ENCODE results near the gene FBXW7. TPM values are rescaled to one million over a fixed set of nuclear protein-coding genes. Genes with fewer than 3 reads are reported as not detected.

Gene FBXW7
- total RNA-seq, 1 experiment from 2014 or later: 23.0 TPM

GRCh38 chr4:152516156-152516555, 19.7 kb downstream of the FBXW7 start (continued):
- TF ChIP-seq, protein P1, sequence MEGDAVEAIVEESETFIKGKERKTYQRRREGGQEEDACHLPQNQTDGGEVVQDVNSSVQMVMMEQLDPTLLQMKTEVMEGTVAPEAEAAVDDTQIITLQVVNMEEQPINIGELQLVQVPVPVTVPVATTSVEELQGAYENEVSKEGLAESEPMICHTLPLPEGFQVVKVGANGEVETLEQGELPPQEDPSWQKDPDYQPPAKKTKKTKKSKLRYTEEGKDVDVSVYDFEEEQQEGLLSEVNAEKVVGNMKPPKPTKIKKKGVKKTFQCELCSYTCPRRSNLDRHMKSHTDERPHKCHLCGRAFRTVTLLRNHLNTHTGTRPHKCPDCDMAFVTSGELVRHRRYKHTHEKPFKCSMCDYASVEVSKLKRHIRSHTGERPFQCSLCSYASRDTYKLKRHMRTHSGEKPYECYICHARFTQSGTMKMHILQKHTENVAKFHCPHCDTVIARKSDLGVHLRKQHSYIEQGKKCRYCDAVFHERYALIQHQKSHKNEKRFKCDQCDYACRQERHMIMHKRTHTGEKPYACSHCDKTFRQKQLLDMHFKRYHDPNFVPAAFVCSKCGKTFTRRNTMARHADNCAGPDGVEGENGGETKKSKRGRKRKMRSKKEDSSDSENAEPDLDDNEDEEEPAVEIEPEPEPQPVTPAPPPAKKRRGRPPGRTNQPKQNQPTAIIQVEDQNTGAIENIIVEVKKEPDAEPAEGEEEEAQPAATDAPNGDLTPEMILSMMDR (IDR thresholded peaks at IDR 0.05): no peak
- TF ChIP-seq ZNF671 (CRISPR knock-in tag; IDR thresholded peaks at IDR 0.05): no peak
- TF ChIP-seq CREM (CRISPR knock-in tag; IDR thresholded peaks at IDR 0.05): no peak
- TF ChIP-seq GABPB1 (CRISPR knock-in tag; IDR thresholded peaks at IDR 0.05): no peak
- TF ChIP-seq, protein P2, sequence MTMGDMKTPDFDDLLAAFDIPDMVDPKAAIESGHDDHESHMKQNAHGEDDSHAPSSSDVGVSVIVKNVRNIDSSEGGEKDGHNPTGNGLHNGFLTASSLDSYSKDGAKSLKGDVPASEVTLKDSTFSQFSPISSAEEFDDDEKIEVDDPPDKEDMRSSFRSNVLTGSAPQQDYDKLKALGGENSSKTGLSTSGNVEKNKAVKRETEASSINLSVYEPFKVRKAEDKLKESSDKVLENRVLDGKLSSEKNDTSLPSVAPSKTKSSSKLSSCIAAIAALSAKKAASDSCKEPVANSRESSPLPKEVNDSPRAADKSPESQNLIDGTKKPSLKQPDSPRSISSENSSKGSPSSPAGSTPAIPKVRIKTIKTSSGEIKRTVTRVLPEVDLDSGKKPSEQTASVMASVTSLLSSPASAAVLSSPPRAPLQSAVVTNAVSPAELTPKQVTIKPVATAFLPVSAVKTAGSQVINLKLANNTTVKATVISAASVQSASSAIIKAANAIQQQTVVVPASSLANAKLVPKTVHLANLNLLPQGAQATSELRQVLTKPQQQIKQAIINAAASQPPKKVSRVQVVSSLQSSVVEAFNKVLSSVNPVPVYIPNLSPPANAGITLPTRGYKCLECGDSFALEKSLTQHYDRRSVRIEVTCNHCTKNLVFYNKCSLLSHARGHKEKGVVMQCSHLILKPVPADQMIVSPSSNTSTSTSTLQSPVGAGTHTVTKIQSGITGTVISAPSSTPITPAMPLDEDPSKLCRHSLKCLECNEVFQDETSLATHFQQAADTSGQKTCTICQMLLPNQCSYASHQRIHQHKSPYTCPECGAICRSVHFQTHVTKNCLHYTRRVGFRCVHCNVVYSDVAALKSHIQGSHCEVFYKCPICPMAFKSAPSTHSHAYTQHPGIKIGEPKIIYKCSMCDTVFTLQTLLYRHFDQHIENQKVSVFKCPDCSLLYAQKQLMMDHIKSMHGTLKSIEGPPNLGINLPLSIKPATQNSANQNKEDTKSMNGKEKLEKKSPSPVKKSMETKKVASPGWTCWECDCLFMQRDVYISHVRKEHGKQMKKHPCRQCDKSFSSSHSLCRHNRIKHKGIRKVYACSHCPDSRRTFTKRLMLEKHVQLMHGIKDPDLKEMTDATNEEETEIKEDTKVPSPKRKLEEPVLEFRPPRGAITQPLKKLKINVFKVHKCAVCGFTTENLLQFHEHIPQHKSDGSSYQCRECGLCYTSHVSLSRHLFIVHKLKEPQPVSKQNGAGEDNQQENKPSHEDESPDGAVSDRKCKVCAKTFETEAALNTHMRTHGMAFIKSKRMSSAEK (CRISPR knock-in tag; IDR thresholded peaks at IDR 0.05; ENCODE audit: borderline replicate concordance): no peak
- no peak for TF ChIP-seq MYBL2 (CRISPR knock-in tag; IDR thresholded peaks at IDR 0.05)
- TF ChIP-seq, protein P3, sequence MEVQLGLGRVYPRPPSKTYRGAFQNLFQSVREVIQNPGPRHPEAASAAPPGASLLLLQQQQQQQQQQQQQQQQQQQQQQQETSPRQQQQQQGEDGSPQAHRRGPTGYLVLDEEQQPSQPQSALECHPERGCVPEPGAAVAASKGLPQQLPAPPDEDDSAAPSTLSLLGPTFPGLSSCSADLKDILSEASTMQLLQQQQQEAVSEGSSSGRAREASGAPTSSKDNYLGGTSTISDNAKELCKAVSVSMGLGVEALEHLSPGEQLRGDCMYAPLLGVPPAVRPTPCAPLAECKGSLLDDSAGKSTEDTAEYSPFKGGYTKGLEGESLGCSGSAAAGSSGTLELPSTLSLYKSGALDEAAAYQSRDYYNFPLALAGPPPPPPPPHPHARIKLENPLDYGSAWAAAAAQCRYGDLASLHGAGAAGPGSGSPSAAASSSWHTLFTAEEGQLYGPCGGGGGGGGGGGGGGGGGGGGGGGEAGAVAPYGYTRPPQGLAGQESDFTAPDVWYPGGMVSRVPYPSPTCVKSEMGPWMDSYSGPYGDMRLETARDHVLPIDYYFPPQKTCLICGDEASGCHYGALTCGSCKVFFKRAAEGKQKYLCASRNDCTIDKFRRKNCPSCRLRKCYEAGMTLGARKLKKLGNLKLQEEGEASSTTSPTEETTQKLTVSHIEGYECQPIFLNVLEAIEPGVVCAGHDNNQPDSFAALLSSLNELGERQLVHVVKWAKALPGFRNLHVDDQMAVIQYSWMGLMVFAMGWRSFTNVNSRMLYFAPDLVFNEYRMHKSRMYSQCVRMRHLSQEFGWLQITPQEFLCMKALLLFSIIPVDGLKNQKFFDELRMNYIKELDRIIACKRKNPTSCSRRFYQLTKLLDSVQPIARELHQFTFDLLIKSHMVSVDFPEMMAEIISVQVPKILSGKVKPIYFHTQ (CRISPR knock-in tag; IDR thresholded peaks at IDR 0.05): no peak
- no peak for TF ChIP-seq E2F4 (CRISPR knock-in tag; IDR thresholded peaks at IDR 0.05; ENCODE audit: borderline replicate concordance, low read depth)
- no peak for TF ChIP-seq GRHL2 (CRISPR knock-in tag; IDR thresholded peaks at IDR 0.05; ENCODE audit: insufficient replicate concordance, severe bottlenecking)
- TF ChIP-seq, protein P4, sequence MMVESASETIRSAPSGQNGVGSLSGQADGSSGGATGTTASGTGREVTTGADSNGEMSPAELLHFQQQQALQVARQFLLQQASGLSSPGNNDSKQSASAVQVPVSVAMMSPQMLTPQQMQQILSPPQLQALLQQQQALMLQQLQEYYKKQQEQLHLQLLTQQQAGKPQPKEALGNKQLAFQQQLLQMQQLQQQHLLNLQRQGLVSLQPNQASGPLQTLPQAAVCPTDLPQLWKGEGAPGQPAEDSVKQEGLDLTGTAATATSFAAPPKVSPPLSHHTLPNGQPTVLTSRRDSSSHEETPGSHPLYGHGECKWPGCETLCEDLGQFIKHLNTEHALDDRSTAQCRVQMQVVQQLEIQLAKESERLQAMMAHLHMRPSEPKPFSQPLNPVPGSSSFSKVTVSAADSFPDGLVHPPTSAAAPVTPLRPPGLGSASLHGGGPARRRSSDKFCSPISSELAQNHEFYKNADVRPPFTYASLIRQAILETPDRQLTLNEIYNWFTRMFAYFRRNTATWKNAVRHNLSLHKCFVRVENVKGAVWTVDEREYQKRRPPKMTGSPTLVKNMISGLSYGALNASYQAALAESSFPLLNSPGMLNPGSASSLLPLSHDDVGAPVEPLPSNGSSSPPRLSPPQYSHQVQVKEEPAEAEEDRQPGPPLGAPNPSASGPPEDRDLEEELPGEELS (CRISPR knock-in tag; IDR thresholded peaks at IDR 0.05): no peak
- TF ChIP-seq HMGA2 (CRISPR knock-in tag; IDR thresholded peaks at IDR 0.05): no peak
- TF ChIP-seq SP1 (CRISPR knock-in tag; conservative IDR thresholded peaks at IDR 0.05): no peak
- TF ChIP-seq, protein P5, sequence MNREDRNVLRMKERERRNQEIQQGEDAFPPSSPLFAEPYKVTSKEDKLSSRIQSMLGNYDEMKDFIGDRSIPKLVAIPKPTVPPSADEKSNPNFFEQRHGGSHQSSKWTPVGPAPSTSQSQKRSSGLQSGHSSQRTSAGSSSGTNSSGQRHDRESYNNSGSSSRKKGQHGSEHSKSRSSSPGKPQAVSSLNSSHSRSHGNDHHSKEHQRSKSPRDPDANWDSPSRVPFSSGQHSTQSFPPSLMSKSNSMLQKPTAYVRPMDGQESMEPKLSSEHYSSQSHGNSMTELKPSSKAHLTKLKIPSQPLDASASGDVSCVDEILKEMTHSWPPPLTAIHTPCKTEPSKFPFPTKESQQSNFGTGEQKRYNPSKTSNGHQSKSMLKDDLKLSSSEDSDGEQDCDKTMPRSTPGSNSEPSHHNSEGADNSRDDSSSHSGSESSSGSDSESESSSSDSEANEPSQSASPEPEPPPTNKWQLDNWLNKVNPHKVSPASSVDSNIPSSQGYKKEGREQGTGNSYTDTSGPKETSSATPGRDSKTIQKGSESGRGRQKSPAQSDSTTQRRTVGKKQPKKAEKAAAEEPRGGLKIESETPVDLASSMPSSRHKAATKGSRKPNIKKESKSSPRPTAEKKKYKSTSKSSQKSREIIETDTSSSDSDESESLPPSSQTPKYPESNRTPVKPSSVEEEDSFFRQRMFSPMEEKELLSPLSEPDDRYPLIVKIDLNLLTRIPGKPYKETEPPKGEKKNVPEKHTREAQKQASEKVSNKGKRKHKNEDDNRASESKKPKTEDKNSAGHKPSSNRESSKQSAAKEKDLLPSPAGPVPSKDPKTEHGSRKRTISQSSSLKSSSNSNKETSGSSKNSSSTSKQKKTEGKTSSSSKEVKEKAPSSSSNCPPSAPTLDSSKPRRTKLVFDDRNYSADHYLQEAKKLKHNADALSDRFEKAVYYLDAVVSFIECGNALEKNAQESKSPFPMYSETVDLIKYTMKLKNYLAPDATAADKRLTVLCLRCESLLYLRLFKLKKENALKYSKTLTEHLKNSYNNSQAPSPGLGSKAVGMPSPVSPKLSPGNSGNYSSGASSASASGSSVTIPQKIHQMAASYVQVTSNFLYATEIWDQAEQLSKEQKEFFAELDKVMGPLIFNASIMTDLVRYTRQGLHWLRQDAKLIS (CRISPR knock-in tag; IDR thresholded peaks at IDR 0.05; ENCODE audit: borderline replicate concordance): no peak

Data from WTC11 (cell line).